Muscle layer of duodenum (tissue), 2 donors: ENCODE results near the gene UNCX.
"Not testable (repeated sequence)": the region's sequence is repeated elsewhere in the genome, so short reads cannot be mapped to it uniquely, and the experiment has no call there.

Experiments
- H3K27ac ChIP-seq: one replicate; pipeline ENCODE4 v1.7.0; 2013; ENCODE audit warnings: mild to moderate bottlenecking, low read length
- H3K27me3 ChIP-seq: one replicate; pipeline ENCODE4 v1.7.0; 2013; ENCODE audit warnings: low read depth, mild to moderate bottlenecking, control low read depth, low read length
- H3K36me3 ChIP-seq, 2 donors: one replicate each; pipeline ENCODE4 v1.7.0; 2013; ENCODE audit warnings: low read length in 2 of 2, control low read depth in 1 of 2, mild to moderate bottlenecking in 1 of 2; ENCODE audit not compliant: insufficient read depth in 2 of 2, control insufficient read depth in 1 of 2
- H3K4me1 ChIP-seq, 2 donors: one replicate each; pipeline ENCODE4 v1.7.0; 2013; ENCODE audit warnings: low read length in 2 of 2, mild to moderate bottlenecking in 2 of 2, control low read depth in 1 of 2, moderate library complexity in 1 of 2; ENCODE audit not compliant: insufficient read depth in 2 of 2, control insufficient read depth in 1 of 2
- H3K4me3 ChIP-seq, 2 donors: one replicate each; pipeline ENCODE4 v1.7.0; 2013; ENCODE audit warnings: low read length in 2 of 2, low read depth in 1 of 2, mild to moderate bottlenecking in 1 of 2
- H3K9me3 ChIP-seq, 2 donors: one replicate each; pipeline ENCODE4 v1.7.0; 2013; ENCODE audit warnings: low read length in 2 of 2, control low read depth in 1 of 2, mild to moderate bottlenecking in 1 of 2; ENCODE audit not compliant: control insufficient read depth in 1 of 2
- donor health status: healthy.

Gene UNCX

DNA sequence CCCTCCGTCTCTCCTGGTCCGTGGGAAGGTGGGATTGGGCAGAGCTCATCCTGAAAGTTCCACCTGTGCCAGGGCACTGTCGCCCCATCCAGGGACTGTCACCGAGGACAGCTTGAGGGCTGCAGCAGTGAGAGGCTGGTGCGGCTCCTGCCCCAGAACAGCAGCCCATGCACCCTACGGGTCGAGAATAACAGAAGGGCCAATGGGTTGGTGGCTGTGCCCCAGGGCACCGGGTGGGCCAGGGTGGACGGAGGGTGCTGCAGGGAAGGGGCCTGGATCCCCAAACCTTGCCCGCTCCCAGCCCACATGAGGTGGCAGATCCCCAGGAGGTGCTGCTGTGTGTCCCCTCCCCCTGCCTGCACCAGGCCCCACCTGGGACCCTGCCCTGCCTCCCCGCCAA is 23.9 kb downstream of the UNCX start:
- H3K27me3 ChIP-seq, result peaks cover 27% of the 10 kb centered on the region
- H3K36me3 ChIP-seq, result no peaks in the 10 kb centered on the region
- no peaks in the 10 kb centered on the region for H3K9me3 ChIP-seq
- H3K27ac ChIP-seq, result no peak overlapping the region
- no peak overlapping the region for H3K4me3 ChIP-seq
- no peaks in the 10 kb centered on the region for H3K4me1 ChIP-seq

DNA sequence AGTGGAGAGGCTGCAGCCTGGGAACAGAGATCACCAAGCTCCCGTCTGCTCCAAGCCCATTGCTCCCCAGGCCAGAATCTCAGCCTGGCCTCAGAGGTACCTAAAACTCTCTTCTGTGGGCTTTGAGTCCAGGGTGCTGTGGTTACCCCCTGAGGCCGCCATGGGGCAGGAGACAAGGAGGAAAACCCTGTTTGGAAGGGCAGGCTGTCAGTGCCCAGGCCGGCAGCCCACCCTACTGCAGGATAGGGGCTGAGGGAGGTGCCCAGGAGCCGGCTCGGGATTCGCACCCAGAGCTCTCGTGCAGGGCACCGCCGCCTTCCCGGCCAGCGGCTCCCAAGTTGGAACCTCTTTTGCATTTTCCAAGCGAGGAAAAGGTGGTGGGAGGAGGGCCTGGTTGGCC is 24.5 kb downstream of the UNCX start:
- H3K27ac ChIP-seq, result no peak overlapping the region
- H3K27me3 ChIP-seq, result peaks cover 22% of the 10 kb centered on the region
- H3K4me1 ChIP-seq, result no peaks in the 10 kb centered on the region
- no peaks in the 10 kb centered on the region for H3K36me3 ChIP-seq
- H3K9me3 ChIP-seq, result no peaks in the 10 kb centered on the region
- no peak overlapping the region for H3K4me3 ChIP-seq

DNA sequence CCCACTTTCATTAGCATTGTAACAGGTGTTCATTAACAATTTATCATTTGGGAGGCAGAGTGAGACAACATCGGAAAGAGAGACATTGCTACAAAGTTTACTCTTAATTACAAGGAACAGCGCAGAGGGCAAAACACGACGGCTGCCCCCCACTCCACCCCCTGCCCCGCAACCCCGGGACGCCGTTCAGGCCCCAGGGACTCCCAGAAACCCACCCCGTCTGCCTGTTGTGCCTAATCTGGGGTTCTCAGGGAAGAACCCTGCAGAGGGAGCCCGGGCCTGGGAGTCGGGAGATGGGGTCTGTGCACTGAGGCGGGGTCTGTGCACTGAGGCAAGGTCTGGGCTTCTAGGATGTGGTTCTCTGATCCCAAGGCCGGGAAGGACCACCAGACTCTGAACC is 25.2 kb downstream of the UNCX start:
- H3K27me3 ChIP-seq, result peaks cover 16% of the 10 kb centered on the region

DNA sequence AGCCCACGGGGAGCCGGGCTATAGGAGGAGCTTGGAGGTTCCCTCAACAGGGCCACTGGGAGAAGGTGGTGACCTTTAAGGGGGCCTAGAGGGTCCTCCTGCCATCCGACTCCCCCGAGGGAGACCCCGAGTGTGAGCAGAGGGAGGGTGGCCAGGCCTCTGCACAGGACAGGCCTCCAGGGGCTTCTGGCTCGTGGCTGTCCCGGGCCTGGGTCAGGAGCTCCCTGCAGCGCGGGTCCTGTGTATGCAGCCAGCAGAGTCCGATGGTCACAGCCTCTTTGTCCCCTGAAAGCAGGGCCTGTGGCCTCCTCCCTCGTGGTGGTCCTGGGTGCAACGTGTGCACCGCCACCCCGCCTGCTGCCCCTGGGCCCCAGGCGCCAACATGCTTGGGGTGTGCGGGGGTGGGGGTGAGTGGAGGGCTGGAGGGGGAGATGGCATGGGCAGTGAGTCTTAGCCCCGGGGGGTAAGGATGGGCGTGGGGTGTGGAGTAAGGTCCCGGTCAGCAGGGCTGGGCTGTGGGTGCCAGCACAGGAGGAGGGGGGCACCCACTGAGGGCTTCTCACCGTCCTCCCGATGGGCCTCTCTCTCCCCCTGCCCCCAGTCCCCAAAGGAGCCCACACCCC is 27.1 kb downstream of the UNCX start:
- H3K27me3 ChIP-seq, result peaks cover 13% of the 10 kb centered on the region

More for the DNA sequence above, 25.2 kb downstream of the UNCX start:
- Histone ChIP-seq H3K9me3 (no peaks in the 10 kb centered on the region), H3K36me3 (no peaks in the 10 kb centered on the region), H3K4me1 (no peaks in the 10 kb centered on the region), H3K27ac (no peak overlapping the region), H3K4me3 (no peak overlapping the region)

DNA sequence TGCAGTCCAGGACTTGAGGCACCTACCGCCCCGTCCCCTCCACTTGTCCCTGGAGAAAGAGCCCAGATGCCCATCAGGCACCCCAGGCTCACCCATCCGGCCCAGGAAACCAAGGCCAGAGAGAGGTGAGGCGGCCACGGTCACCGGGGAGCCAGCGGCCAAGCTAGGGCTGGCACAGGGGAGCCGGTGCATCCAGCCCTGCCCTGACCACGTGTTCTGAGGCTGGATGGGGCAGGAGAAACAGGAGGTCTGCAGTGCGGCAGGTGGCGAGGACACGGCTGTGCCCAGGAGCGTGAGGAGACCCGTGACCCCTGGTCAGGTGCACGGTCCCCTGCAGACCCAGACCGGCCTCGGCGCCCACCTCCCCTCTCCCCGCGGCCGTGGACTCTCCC is 27.6 kb downstream of the UNCX start:
- Histone ChIP-seq H3K4me3 (no peak overlapping the region), H3K36me3 (no peaks in the 10 kb centered on the region), H3K27me3 (peaks cover 10% of the 10 kb centered on the region), H3K4me1 (no peaks in the 10 kb centered on the region), H3K27ac (no peak overlapping the region), H3K9me3 (no peaks in the 10 kb centered on the region)

More for the DNA sequence above, 27.1 kb downstream of the UNCX start:
- Histone ChIP-seq H3K36me3 (no peaks in the 10 kb centered on the region), H3K9me3 (no peaks in the 10 kb centered on the region), H3K27ac (no peak overlapping the region), H3K4me3 (no peak overlapping the region), H3K4me1 (no peaks in the 10 kb centered on the region)

DNA sequence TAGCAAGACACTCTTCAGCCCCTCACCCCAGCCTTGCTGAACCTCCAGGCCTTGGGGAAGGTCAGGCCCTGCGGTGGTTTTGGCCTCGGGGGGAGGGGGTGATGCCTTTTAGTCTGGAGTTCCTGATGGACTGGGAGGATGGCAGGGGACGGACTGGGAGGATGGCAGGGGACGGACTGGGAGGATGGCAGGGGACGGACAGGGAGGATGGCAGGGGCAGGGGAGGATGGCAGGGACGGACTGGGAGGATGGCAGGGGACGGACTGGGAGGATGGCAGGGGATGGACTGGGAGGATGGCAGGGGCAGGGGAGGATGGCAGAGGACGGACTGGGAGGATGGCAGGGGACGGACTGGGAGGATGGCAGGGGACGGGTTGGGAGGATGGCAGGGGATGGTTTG is 28.4 kb downstream of the UNCX start:
- H3K4me1 ChIP-seq, H3K27me3 ChIP-seq, H3K27ac ChIP-seq, H3K9me3 ChIP-seq, H3K4me3 ChIP-seq, H3K36me3 ChIP-seq: not testable (repeated sequence)

DNA sequence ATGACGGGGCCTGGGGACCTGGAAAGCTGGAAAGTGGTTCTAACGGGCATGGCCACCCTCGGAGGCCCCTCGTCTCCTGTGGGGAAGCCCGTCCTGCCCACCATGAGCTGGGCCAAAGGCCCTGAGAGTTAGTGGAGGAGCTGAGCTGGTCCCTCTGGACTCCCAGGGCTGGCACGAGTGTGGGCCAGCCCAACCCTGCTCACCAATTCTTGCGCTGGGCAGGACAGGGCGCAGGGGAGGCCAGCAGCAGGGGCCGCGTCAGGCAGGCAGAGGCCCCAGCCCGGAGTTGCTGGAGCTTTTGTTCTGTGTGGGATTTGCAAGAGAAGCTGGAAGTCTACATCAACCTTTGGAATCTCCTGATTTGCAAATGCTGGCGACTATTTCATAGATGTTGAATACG is 29.8 kb downstream of the UNCX start:
- Histone ChIP-seq H3K9me3 (no peaks in the 10 kb centered on the region), H3K4me1 (no peaks in the 10 kb centered on the region), H3K27ac (no peak overlapping the region), H3K4me3 (no peak overlapping the region), H3K27me3 (peaks cover 7% of the 10 kb centered on the region), H3K36me3 (no peaks in the 10 kb centered on the region)

DNA sequence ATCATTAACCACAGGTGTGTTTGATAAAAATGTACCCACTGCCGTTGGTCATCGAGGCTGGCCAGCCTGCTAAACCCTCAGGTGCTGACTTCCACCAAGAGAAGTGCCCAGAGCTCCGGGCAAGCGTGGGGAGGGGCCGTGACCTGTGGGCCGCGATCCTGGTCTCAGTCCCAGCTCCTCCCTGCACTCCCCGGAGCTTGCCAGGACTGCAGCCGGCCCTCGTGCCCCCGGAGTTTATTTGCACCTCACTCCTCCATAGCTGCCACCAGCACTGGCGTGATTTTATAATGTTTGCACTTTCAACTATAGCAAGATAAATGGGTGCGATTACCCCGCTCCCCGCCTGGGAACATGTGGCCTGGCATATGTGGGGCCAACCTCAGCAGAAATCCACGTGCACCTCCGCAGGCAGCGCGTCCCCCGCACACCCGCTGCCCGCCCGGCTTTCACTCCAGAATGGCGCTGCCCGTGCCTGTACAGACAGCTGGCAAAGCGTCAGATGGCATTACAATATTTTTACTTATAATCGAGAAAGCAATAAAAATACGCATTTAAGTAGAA is 30.8 kb downstream of the UNCX start:
- Histone ChIP-seq H3K9me3 (no peaks in the 10 kb centered on the region), H3K4me3 (no peak overlapping the region), H3K27me3 (peaks cover 7% of the 10 kb centered on the region), H3K27ac (no peak overlapping the region), H3K4me1 (no peaks in the 10 kb centered on the region), H3K36me3 (no peaks in the 10 kb centered on the region)

DNA sequence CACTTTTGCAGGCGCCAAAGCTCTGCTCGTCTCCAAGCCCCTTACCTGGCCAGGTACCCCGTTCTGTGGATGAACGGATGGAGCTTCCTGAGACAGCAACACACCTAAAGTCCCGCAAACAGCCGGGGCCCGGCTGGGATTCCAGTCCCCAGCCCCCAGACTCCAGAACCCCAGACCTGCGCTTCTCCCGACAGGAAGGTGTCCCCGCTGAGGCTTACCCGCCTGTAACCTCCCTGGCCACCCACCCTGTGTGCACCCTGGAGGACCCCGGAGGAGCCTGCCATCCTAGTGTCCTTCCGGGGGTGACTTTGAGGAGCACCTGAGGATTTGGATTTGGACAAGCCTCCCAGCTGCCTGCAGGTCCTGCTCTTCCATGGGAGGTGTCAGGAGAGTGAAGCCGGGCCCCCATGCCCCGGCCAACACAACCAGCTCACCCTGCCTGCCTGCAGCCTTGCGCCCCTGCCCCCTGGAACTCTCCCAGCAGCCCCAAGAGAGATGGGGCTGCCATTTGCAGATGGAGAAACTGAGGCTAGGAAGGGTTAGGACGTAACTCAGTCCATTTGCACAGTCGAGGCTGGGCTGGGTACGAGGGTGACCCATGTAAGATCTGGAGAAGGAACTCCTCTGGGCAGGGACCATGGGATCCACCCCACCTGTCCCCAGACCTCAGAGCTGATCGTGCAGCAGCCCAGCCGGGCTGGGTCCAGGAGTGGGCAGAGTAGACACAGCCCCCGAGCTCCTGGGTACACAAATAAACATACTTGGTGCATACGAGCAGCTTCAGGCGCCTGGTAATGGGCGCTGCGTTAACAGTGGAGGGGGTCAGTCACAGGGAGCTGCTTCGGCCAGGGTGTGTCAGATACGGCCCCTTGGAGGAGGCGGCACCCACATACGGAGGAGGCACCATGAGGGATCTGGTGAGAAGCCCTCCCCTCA is 31.9 kb downstream of the UNCX start:
- H3K36me3 ChIP-seq, result no peaks in the 10 kb centered on the region
- peaks cover 7% of the 10 kb centered on the region for H3K27me3 ChIP-seq
- no peaks in the 10 kb centered on the region for H3K9me3 ChIP-seq
- no peaks in the 10 kb centered on the region for H3K4me1 ChIP-seq
- H3K4me3 ChIP-seq, result no peak overlapping the region
- no peak overlapping the region for H3K27ac ChIP-seq

DNA sequence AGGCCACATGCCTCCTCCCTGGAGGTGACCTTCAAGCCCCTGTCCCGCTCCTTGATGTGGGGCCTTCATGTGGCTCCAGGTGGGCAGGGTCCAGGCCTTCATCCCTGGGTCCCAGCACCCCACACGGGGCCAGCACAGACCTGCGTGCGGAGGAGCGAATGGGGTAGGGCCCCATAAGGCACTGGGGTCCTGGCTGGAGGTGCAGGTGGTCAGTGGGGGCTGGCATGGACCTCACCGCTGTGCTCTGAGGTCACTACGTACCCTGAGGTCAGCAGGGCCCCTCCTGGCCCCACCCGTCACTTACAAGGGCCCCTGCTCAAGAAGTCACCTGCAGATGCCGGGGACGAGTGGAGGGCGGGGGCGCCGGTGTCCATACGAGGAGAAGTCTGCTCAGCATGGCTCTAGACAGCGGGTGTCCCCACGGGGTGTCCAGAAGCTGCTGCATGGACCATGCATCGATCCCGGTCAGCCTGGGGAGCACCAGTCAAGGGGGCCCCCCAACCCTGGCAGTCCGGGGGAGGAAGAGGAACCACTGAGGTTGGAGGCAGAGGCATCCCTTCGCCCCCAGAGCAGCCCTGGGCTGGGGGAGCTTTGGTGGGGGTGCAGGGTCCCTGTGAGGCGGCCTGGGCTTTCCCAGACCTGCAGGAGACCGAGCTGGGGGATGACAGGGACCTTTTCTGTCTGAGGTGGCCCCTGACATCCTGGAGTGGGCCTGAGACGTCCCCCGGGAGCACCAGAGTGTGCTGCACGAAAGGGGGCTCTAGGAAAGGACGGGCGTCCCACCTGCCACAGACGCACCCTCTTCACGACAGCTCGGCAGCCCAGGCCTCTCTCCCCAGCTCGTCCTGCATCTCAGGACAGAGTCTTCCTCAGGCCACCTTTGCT is 34.6 kb downstream of the UNCX start:
- no peak overlapping the region for H3K27ac ChIP-seq
- H3K4me3 ChIP-seq, result no peak overlapping the region
- no peaks in the 10 kb centered on the region for H3K9me3 ChIP-seq
- H3K36me3 ChIP-seq, result no peaks in the 10 kb centered on the region
- no peaks in the 10 kb centered on the region for H3K4me1 ChIP-seq
- H3K27me3 ChIP-seq, result peaks cover 7% of the 10 kb centered on the region
